ENCODE data around the gene NHSL1.
A peak's percentile ranks its signal among the peaks of the same experiment; 100 is the strongest.

The NHSL1 gene

GRCh38 chr6:138406443-138406842, 92.9 kb downstream of the NHSL1 start:
- Histone ChIP-seq H3K27ac (ENCODE audit: low read length) (no peak overlapping the region), H3K4me3 (ENCODE audit: low read length) (no peak overlapping the region), H3K79me2 (ENCODE audit: low read length) (no peaks in the 10 kb centered on the region), H3K9me3 (ENCODE audit: insufficient read depth, low read length) (no peaks in the 10 kb centered on the region), H3K36me3 (replicated peaks; ENCODE audit: low read depth, low read length) (peaks cover 17% of the 10 kb centered on the region), H3K27me3 (ENCODE audit: low read depth, low read length) (no peaks in the 10 kb centered on the region), H2AFZ (ENCODE audit: low read depth, low read length) (no peak overlapping the region), H4K20me1 (ENCODE audit: insufficient read depth, low read length) (no peaks in the 10 kb centered on the region), H3K4me1 (ENCODE audit: low read length) (peaks cover 14% of the 10 kb centered on the region), H3K4me2 (ENCODE audit: low read length) (no peak overlapping the region), H3K9ac (ENCODE audit: low read length) (no peak overlapping the region)
- no peak for TF ChIP-seq EZH2phosphoT487 (IDR thresholded peaks at IDR 0.05; ENCODE audit: low read depth)
- no peak for TF ChIP-seq CTCF (IDR thresholded peaks at IDR 0.05; ENCODE audit: low read depth, low read length)

- Histone ChIP-seq H3K4me2 (ENCODE audit: low read length) (no peak overlapping the region), H3K27me3 (ENCODE audit: low read depth, low read length) (no peaks in the 10 kb centered on the region), H4K20me1 (ENCODE audit: insufficient read depth, low read length) (no peaks in the 10 kb centered on the region), H3K9ac (ENCODE audit: low read length) (no peak overlapping the region), H3K4me3 (ENCODE audit: low read length) (no peak overlapping the region), H3K4me1 (ENCODE audit: low read length) (peaks cover 9% of the 10 kb centered on the region), H3K36me3 (replicated peaks; ENCODE audit: low read depth, low read length) (peaks cover 17% of the 10 kb centered on the region), H3K9me3 (ENCODE audit: insufficient read depth, low read length) (no peaks in the 10 kb centered on the region), H2AFZ (ENCODE audit: low read depth, low read length) (no peak overlapping the region), H3K27ac (ENCODE audit: low read length) (no peak overlapping the region), H3K79me2 (ENCODE audit: low read length) (no peaks in the 10 kb centered on the region)
- TF ChIP-seq CTCF (IDR thresholded peaks at IDR 0.05; ENCODE audit: low read depth, low read length) = no peak
- no peak for TF ChIP-seq EZH2phosphoT487 (IDR thresholded peaks at IDR 0.05; ENCODE audit: low read depth)
Measured at GRCh38 chr6:138405816-138406413, 93.4 kb downstream of the NHSL1 start.

- Histone ChIP-seq H3K27me3 (ENCODE audit: low read depth, low read length) (no peaks in the 10 kb centered on the region), H2AFZ (ENCODE audit: low read depth, low read length) (peak overlapping the region; percentile 84), H3K79me2 (ENCODE audit: low read length) (no peaks in the 10 kb centered on the region), H3K4me1 (ENCODE audit: low read length) (peaks cover 5% of the 10 kb centered on the region; the same call in 1 of the 2 replicates), H3K36me3 (replicated peaks; ENCODE audit: low read depth, low read length) (peaks cover 17% of the 10 kb centered on the region), H3K9me3 (ENCODE audit: insufficient read depth, low read length) (no peaks in the 10 kb centered on the region), H4K20me1 (ENCODE audit: insufficient read depth, low read length) (no peaks in the 10 kb centered on the region), H3K4me2 (ENCODE audit: low read length) (peak overlapping the region; percentile 89), H3K9ac (ENCODE audit: low read length) (peak overlapping the region; percentile 95), H3K4me3 (ENCODE audit: low read length) (peak overlapping the region; percentile 97), H3K27ac (ENCODE audit: low read length) (peak overlapping the region; percentile 43)
- TF ChIP-seq CTCF (IDR thresholded peaks at IDR 0.05; ENCODE audit: low read depth, low read length) (no peak), EZH2phosphoT487 (IDR thresholded peaks at IDR 0.05; ENCODE audit: low read depth) (no peak)
Measured at GRCh38 chr6:138404666-138405337, 94.5 kb downstream of the NHSL1 start.

GRCh38 chr6:138403801-138404665, 95.3 kb downstream of the NHSL1 start, which contains the start of gene HEBP2:
HEBP2 (plus strand) TSS chr6:138404223; CDS start chr6:138404496, 273 bp downstream.
- Histone ChIP-seq H3K79me2 (ENCODE audit: low read length) (no peaks in the 10 kb centered on the region), H3K4me3 (ENCODE audit: low read length) (peak within 1 kb of the TSS; percentile 97), H3K4me2 (ENCODE audit: low read length) (peak within 1 kb of the TSS; percentile 95), H4K20me1 (ENCODE audit: insufficient read depth, low read length) (no peaks in the 10 kb centered on the region), H2AFZ (ENCODE audit: low read depth, low read length) (peak within 1 kb of the TSS; percentile 97), H3K9me3 (ENCODE audit: insufficient read depth, low read length) (no peaks in the 10 kb centered on the region), H3K27ac (ENCODE audit: low read length) (peak within 1 kb of the TSS; percentile 53), H3K4me1 (ENCODE audit: low read length) (peaks cover 5% of the 10 kb centered on the region; the same call in 1 of the 2 replicates), H3K36me3 (replicated peaks; ENCODE audit: low read depth, low read length) (peaks cover 17% of the 10 kb centered on the region), H3K27me3 (ENCODE audit: low read depth, low read length) (no peaks in the 10 kb centered on the region), H3K9ac (ENCODE audit: low read length) (peak within 1 kb of the TSS; percentile 95)
- TF ChIP-seq CTCF (IDR thresholded peaks at IDR 0.05; ENCODE audit: low read depth, low read length) = peak; percentile 28; the same call in 1 of the 2 replicates
- no peak for TF ChIP-seq EZH2phosphoT487 (IDR thresholded peaks at IDR 0.05; ENCODE audit: low read depth)

All from OCI-LY3 (cell line).